Muscle of arm (tissue), 12 donors: Measurements from ENCODE around the gene TP63. TPM values are rescaled to one million over a fixed set of nuclear protein-coding genes. Genes with fewer than 3 reads are reported as not detected.

Experiments used
- DNase-seq: peaks from one replicate; pipeline ENCODE4 v3.0.0-alpha.2; 2013
- polyA plus RNA-seq, 12 donors: library from polyadenylated mRNA; unstranded; fragments of 120-200 nt; gene quantifications; one replicate each; pipeline ENCODE4 v1.2.1, GENCODE V29; 2013; ENCODE audit not compliant: insufficient read length in 12 of 12

Gene TP63
- polyA plus RNA-seq, 12 donors = 6.9 to 111 (median 15.9) TPM; not detected in 1

GRCh38 chr3:189851682-189852081, 220.5 kb downstream of the TP63 start:
- DNase-seq = no peak

- DNase-seq = no peak
Measured at GRCh38 chr3:189853906-189854305, 222.7 kb downstream of the TP63 start.

- no peak for DNase-seq
Measured at GRCh38 chr3:189860296-189860695, 229.1 kb downstream of the TP63 start.

GRCh38 chr3:189862385-189862998, 231.3 kb downstream of the TP63 start:
- DNase-seq = no peak

GRCh38 chr3:189863031-189863430, 231.8 kb downstream of the TP63 start:
- no peak for DNase-seq

GRCh38 chr3:189868061-189868460, 236.9 kb downstream of the TP63 start:
- no peak for DNase-seq

- no peak for DNase-seq
Measured at GRCh38 chr3:189869165-189869564, 238.0 kb downstream of the TP63 start.

GRCh38 chr3:189871418-189871817, 240.2 kb downstream of the TP63 start:
- no peak for DNase-seq

GRCh38 chr3:189883113-189883753, 252.0 kb downstream of the TP63 start:
- DNase-seq = no peak

GRCh38 chr3:189890496-189890895, 259.3 kb downstream of the TP63 start:
- no peak for DNase-seq

- no peak for DNase-seq
Measured at GRCh38 chr3:189896533-189896932, 265.3 kb downstream of the TP63 start.

GRCh38 chr3:189897406-189897805, 266.2 kb downstream of the TP63 start:
- DNase-seq = no peak

GRCh38 chr3:189898559-189899153, 267.5 kb downstream of the TP63 start:
- no peak for DNase-seq

GRCh38 chr3:189899186-189899585, 268.0 kb downstream of the TP63 start:
- DNase-seq = no peak

GRCh38 chr3:189900578-189900977, 269.4 kb downstream of the TP63 start:
- no peak for DNase-seq

- DNase-seq = no peak
Measured at GRCh38 chr3:189901481-189901880, 270.3 kb downstream of the TP63 start.

GRCh38 chr3:189902230-189903186, 271.3 kb downstream of the TP63 start:
- DNase-seq = no peak

- DNase-seq = no peak
Measured at GRCh38 chr3:189903562-189904250, 272.5 kb downstream of the TP63 start.

- no peak for DNase-seq
Measured at GRCh38 chr3:189907803-189908202, 276.6 kb downstream of the TP63 start.

GRCh38 chr3:189908646-189909045, 277.5 kb downstream of the TP63 start:
- DNase-seq = no peak

- DNase-seq = no peak
Measured at GRCh38 chr3:189909139-189909538, 277.9 kb downstream of the TP63 start.

- DNase-seq = no peak
Measured at GRCh38 chr3:189909573-189909972, 278.4 kb downstream of the TP63 start.
